HepG2 (cell line): ENCODE measurements around the gene CD302. TPM values are rescaled to one million over a fixed set of nuclear protein-coding genes. Genes with fewer than 3 reads are reported as not detected.

ENCODE experiments used
- HES4 ChIP-seq: sonication (generic); formaldehyde crosslinking; IDR thresholded peaks from 2 replicates; pipeline ENCODE4 v1.9.0; 2021; ENCODE audit warnings: mild to moderate bottlenecking, missing genetic modification reagents, borderline replicate concordance
- JARID2 ChIP-seq: sonication (generic); formaldehyde crosslinking; IDR thresholded peaks from 2 replicates; pipeline ENCODE4 v1.8.1; 2023; ENCODE audit warnings: missing genetic modification reagents, inconsistent platforms; ENCODE audit not compliant: insufficient replicate concordance
- KLF16 ChIP-seq, 2 experiments: sonication (generic) in 1 of 2; formaldehyde crosslinking in 1 of 2; IDR thresholded peaks; 2 replicates each; pipeline versions ENCODE4 v1.6.1 to v1.8.0; 2016 to 2023; ENCODE audit warnings: missing genetic modification reagents in 2 of 2, missing compliant biosample characterization in 1 of 2
- MAFK ChIP-seq, 2 experiments: IDR thresholded peaks in 1 of 2; conservative IDR thresholded peaks in 1 of 2; 2 replicates each; pipeline ENCODE4 v1.6.1; 2011; ENCODE audit warnings: improper control_type of control experiment in 2 of 2, low read length in 2 of 2
- MBNL3 ChIP-seq: fragments of 250-450 bp; sonication (Bioruptor Pico); conservative IDR thresholded peaks from 2 replicates; pipeline ENCODE4 v1.8.0; 2022; ENCODE audit warnings: mild to moderate bottlenecking, inconsistent platforms
- NFE2L2 ChIP-seq: fragments of 150-350 bp; IDR thresholded peaks from 2 replicates; pipeline ENCODE4 v1.6.1; 2014; ENCODE audit warnings: low read length
- RBAK ChIP-seq: sonication (generic); formaldehyde crosslinking; IDR thresholded peaks from 2 replicates; pipeline ENCODE4 v1.5.1; 2020; ENCODE audit warnings: mild to moderate bottlenecking, missing genetic modification reagents
- RXRA ChIP-seq: sonication (generic); formaldehyde crosslinking; IDR thresholded peaks from 2 replicates; pipeline ENCODE4 v1.5.1; 2020; ENCODE audit warnings: missing genetic modification reagents
- ZNF343 ChIP-seq: sonication (generic); formaldehyde crosslinking; IDR thresholded peaks from 2 replicates; pipeline ENCODE4 v1.4.0; 2020; ENCODE audit warnings: mild to moderate bottlenecking, missing genetic modification reagents
- ZNF562 ChIP-seq: sonication (generic); formaldehyde crosslinking; IDR thresholded peaks from 2 replicates; pipeline ENCODE4 v1.8.0; 2022; ENCODE audit warnings: missing genetic modification reagents, borderline replicate concordance
- ZNF616 ChIP-seq: sonication (generic); formaldehyde crosslinking; IDR thresholded peaks from 2 replicates; pipeline ENCODE4 v1.5.0; 2020; ENCODE audit warnings: low read depth, mild to moderate bottlenecking, missing genetic modification reagents
- ZNF83 ChIP-seq: sonication (generic); formaldehyde crosslinking; IDR thresholded peaks from 2 replicates; pipeline ENCODE4 v1.4.0; 2020; ENCODE audit warnings: missing genetic modification reagents, mild to moderate bottlenecking, borderline replicate concordance
- polyA plus RNA-seq, 8 experiments: library from polyadenylated mRNA; depleted of rRNA in 3 of 8; stranded (reverse) in 7 of 8; unstranded in 1 of 8; fragments of >200 nt; fragmentation: Illumina TruSeq in 4 of 8; extraction: Trizol in 4 of 8; gene quantifications; 2 replicates each; pipeline versions ENCODE4 v1.2.1 to v1.2.3, GENCODE V29; 2011 to 2016; ENCODE audit warnings: low read depth in 4 of 8, missing spikeins in 1 of 8, mixed read lengths in 1 of 8; ENCODE audit not compliant: insufficient read depth in 1 of 8
- total RNA-seq, 5 experiments: library from RNA; depleted of rRNA; stranded (reverse); fragments of >200 nt; fragmentation: Illumina TruSeq; extraction: Trizol; gene quantifications; 2 replicates each; pipeline ENCODE4 v1.2.3, GENCODE V29; 2016; ENCODE audit warnings: low read depth in 1 of 5
- TF ChIP-seq, protein P1 (sequence below): sonication (generic); formaldehyde crosslinking; IDR thresholded peaks from 2 replicates; pipeline ENCODE4 v1.9.0; 2022; ENCODE audit warnings: missing genetic modification reagents, mild to moderate bottlenecking, borderline replicate concordance
- TF ChIP-seq, protein P2 (sequence below): sonication (generic); formaldehyde crosslinking; IDR thresholded peaks from 2 replicates; pipeline ENCODE4 v1.4.0; 2020; ENCODE audit warnings: missing genetic modification reagents
- TF ChIP-seq, protein P3 (sequence below): sonication (generic); formaldehyde crosslinking; IDR thresholded peaks from 2 replicates; pipeline ENCODE4 v1.5.1; 2020; ENCODE audit warnings: missing genetic modification reagents, mild to moderate bottlenecking, borderline replicate concordance
- TF ChIP-seq, protein P4 (sequence below): sonication (generic); formaldehyde crosslinking; IDR thresholded peaks from 2 replicates; pipeline ENCODE4 v1.5.1; 2020; ENCODE audit warnings: mild to moderate bottlenecking, missing genetic modification reagents, borderline replicate concordance
- TF ChIP-seq, protein P5 (sequence below): sonication (generic); formaldehyde crosslinking; IDR thresholded peaks from 2 replicates; pipeline ENCODE4 v1.5.1; 2020; ENCODE audit warnings: mild to moderate bottlenecking, missing genetic modification reagents, borderline replicate concordance
- TF ChIP-seq, protein P6 (sequence below): sonication (generic); formaldehyde crosslinking; IDR thresholded peaks from 2 replicates; pipeline ENCODE4 v1.8.1; 2023; ENCODE audit warnings: mild to moderate bottlenecking, inconsistent platforms, moderate library complexity, missing genetic modification reagents, borderline replicate concordance

The CD302 gene
- total and polyA plus RNA-seq, 2 of the 13 experiments (the other 11 are each of a cell fraction or from before 2014, with no cell fraction given) = 8.0 to 15.6 TPM

DNA sequence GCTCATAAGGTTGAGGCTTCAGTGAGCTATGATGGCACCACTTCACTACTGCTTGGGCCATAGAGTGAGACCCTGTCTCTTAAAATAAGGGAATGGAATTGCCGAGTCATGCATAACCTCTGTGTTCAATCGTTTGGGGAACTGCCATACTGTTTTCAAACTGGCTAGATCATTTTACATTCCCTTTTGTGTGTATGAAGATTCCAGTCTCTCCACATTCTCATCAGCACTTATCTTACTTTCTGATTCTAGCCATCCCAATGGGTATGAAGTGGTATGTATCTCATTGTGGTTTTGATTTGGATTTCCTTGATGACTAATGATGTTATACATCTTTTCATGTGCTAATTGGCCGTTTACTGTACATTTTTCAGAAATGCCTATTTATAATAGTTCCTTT is 62.0 kb downstream of the CD302 start (continued):
- TF ChIP-seq JARID2 (CRISPR knock-in tag) = no peak
- TF ChIP-seq, protein P1, sequence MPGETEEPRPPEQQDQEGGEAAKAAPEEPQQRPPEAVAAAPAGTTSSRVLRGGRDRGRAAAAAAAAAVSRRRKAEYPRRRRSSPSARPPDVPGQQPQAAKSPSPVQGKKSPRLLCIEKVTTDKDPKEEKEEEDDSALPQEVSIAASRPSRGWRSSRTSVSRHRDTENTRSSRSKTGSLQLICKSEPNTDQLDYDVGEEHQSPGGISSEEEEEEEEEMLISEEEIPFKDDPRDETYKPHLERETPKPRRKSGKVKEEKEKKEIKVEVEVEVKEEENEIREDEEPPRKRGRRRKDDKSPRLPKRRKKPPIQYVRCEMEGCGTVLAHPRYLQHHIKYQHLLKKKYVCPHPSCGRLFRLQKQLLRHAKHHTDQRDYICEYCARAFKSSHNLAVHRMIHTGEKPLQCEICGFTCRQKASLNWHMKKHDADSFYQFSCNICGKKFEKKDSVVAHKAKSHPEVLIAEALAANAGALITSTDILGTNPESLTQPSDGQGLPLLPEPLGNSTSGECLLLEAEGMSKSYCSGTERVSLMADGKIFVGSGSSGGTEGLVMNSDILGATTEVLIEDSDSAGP (CRISPR knock-in tag) = no peak
- TF ChIP-seq, protein P2, sequence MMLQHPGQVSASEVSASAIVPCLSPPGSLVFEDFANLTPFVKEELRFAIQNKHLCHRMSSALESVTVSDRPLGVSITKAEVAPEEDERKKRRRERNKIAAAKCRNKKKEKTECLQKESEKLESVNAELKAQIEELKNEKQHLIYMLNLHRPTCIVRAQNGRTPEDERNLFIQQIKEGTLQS (CRISPR knock-in tag) = no peak
- TF ChIP-seq KLF16 (CRISPR knock-in tag; IDR thresholded peaks at IDR 0.05) = no peak
- no peak for TF ChIP-seq ZNF616 (CRISPR knock-in tag)
- TF ChIP-seq, protein P3, sequence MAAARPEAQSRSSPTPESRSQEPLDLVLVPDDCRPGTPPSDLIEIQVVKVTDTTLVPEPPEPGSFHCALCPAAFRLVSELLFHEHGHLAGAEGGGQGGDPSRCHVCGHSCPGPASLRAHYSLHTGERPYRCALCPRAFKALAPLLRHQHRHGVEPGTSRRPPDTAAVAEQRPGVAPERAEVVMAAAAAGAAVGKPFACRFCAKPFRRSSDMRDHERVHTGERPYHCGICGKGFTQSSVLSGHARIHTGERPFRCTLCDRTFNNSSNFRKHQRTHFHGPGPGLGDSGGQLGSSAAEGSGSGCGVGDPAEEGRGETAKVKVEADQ (CRISPR knock-in tag) = no peak
- no peak for TF ChIP-seq ZNF83 (CRISPR knock-in tag)
- TF ChIP-seq ZNF343 (CRISPR knock-in tag) = no peak
- no peak for TF ChIP-seq RXRA (CRISPR knock-in tag)
- TF ChIP-seq, protein P4, sequence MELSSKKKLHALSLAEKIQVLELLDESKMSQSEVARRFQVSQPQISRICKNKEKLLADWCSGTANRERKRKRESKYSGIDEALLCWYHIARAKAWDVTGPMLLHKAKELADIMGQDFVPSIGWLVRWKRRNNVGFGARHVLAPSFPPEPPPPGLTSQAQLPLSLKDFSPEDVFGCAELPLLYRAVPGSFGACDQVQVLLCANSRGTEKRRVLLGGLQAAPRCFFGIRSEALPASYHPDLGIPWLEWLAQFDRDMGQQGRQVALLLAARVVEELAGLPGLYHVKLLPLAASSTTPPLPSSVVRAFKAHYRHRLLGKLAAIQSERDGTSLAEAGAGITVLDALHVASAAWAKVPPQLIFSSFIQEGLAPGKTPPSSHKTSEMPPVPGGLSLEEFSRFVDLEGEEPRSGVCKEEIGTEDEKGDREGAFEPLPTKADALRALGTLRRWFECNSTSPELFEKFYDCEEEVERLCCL (CRISPR knock-in tag) = no peak
- no peak for TF ChIP-seq ZNF562 (CRISPR knock-in tag)
- TF ChIP-seq, protein P5, sequence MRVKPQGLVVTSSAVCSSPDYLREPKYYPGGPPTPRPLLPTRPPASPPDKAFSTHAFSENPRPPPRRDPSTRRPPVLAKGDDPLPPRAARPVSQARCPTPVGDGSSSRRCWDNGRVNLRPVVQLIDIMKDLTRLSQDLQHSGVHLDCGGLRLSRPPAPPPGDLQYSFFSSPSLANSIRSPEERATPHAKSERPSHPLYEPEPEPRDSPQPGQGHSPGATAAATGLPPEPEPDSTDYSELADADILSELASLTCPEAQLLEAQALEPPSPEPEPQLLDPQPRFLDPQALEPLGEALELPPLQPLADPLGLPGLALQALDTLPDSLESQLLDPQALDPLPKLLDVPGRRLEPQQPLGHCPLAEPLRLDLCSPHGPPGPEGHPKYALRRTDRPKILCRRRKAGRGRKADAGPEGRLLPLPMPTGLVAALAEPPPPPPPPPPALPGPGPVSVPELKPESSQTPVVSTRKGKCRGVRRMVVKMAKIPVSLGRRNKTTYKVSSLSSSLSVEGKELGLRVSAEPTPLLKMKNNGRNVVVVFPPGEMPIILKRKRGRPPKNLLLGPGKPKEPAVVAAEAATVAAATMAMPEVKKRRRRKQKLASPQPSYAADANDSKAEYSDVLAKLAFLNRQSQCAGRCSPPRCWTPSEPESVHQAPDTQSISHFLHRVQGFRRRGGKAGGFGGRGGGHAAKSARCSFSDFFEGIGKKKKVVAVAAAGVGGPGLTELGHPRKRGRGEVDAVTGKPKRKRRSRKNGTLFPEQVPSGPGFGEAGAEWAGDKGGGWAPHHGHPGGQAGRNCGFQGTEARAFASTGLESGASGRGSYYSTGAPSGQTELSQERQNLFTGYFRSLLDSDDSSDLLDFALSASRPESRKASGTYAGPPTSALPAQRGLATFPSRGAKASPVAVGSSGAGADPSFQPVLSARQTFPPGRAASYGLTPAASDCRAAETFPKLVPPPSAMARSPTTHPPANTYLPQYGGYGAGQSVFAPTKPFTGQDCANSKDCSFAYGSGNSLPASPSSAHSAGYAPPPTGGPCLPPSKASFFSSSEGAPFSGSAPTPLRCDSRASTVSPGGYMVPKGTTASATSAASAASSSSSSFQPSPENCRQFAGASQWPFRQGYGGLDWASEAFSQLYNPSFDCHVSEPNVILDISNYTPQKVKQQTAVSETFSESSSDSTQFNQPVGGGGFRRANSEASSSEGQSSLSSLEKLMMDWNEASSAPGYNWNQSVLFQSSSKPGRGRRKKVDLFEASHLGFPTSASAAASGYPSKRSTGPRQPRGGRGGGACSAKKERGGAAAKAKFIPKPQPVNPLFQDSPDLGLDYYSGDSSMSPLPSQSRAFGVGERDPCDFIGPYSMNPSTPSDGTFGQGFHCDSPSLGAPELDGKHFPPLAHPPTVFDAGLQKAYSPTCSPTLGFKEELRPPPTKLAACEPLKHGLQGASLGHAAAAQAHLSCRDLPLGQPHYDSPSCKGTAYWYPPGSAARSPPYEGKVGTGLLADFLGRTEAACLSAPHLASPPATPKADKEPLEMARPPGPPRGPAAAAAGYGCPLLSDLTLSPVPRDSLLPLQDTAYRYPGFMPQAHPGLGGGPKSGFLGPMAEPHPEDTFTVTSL = no peak
- TF ChIP-seq, protein P6, sequence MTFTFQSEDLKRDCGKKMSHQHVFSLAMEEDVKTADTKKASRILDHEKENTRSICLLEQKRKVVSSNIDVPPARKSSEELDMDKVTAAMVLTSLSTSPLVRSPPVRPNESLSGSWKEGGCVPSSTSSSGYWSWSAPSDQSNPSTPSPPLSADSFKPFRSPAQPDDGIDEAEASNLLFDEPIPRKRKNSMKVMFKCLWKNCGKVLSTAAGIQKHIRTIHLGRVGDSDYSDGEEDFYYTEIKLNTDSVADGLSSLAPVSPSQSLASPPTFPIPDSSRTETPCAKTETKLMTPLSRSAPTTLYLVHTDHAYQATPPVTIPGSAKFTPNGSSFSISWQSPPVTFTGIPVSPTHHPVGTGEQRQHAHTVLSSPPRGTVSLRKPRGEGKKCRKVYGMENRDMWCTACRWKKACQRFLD (CRISPR knock-in tag) = no peak
- TF ChIP-seq RBAK = no peak
- TF ChIP-seq HES4 (CRISPR knock-in tag) = no peak
- TF ChIP-seq NFE2L2 = peak; percentile 88
- TF ChIP-seq MAFK (conservative IDR thresholded peaks at IDR 0.05 in 1 of 2, IDR thresholded peaks at IDR 0.05 in 1 of 2; ENCODE audit: low read length in 2 of 2) = peak; percentile 65 to 75
- no peak for TF ChIP-seq MBNL3 (CRISPR knock-in tag)
